WTC11 (cell line): ENCODE measurements around the gene IGFN1. TPM values are rescaled to one million over a fixed set of nuclear protein-coding genes. Genes with fewer than 3 reads are reported as not detected.

Experiments used
- ATAC-seq: fragments of 200-7000 bp; cut with Tn5 transposase; 2 replicates; pipeline ENCODE4 v1.10.0; 2021; ENCODE audit warnings: mild to moderate bottlenecking, moderate library complexity
- CTCF ChIA-PET: fragments of 300-600 bp; sonication (Branson Sonifier 250); formaldehyde crosslinking; loops from one replicate; lab custom pipeline; 2021; ENCODE audit warnings: antibody characterized with exemption; lab: Charles Lee
- POLR2A ChIA-PET: fragments of 350-600 bp; sonication (Branson Sonifier 250); formaldehyde crosslinking; loops from one replicate; lab custom pipeline; 2021; ENCODE audit warnings: antibody characterized with exemption; lab: Charles Lee
- DNase-seq: peaks from one replicate; pipeline ENCODE4 v3.0.0; 2021; ENCODE audit warnings: low spot score
- H3K27ac Mint-ChIP-seq: 2 replicates; pipeline ENCODE4 v1.8.0; 2021; ENCODE audit warnings: mixed read lengths
- H3K27me3 Mint-ChIP-seq: 2 replicates; pipeline ENCODE4 v1.8.0; 2021; ENCODE audit warnings: low read depth, mild to moderate bottlenecking, moderate library complexity, mixed read lengths
- H3K36me3 Mint-ChIP-seq: 2 replicates; pipeline ENCODE4 v1.8.0; 2021; ENCODE audit warnings: mixed read lengths
- H3K4me1 Mint-ChIP-seq: 2 replicates; pipeline ENCODE4 v1.8.0; 2022; ENCODE audit warnings: mixed read lengths
- H3K4me3 Mint-ChIP-seq: 2 replicates; pipeline ENCODE4 v1.8.0; 2021; ENCODE audit warnings: mild to moderate bottlenecking, moderate library complexity, mixed read lengths
- H3K9me3 Mint-ChIP-seq: 2 replicates; pipeline ENCODE4 v1.8.0; 2021; ENCODE audit warnings: mixed read lengths
- AR ChIP-seq: fragments of 250-450 bp; sonication (Bioruptor Pico); IDR thresholded peaks from 2 replicates; pipeline ENCODE4 v1.9.0; 2021; ENCODE audit warnings: mild to moderate bottlenecking
- CBFB ChIP-seq: sonication (generic); formaldehyde crosslinking; IDR thresholded peaks from 2 replicates; pipeline ENCODE4 v1.8.1; 2022; ENCODE audit warnings: mild to moderate bottlenecking, low read depth, missing genetic modification reagents
- CREM ChIP-seq: sonication (generic); formaldehyde crosslinking; IDR thresholded peaks from 2 replicates; pipeline ENCODE4 v1.8.1; 2022; ENCODE audit warnings: mild to moderate bottlenecking, missing genetic modification reagents, moderate library complexity
- ERG ChIP-seq: fragments of 250-450 bp; sonication (Bioruptor Pico); IDR thresholded peaks from 2 replicates; pipeline ENCODE4 v1.8.0; 2021; ENCODE audit warnings: mild to moderate bottlenecking
- GTF2I ChIP-seq: fragments of 250-450 bp; sonication (Bioruptor Pico); conservative IDR thresholded peaks from 2 replicates; pipeline ENCODE4 v1.4.0; 2021; ENCODE audit warnings: mild to moderate bottlenecking
- IRF2 ChIP-seq: sonication (generic); formaldehyde crosslinking; IDR thresholded peaks from 2 replicates; pipeline ENCODE4 v1.8.0; 2022; ENCODE audit warnings: low read depth, missing genetic modification reagents, borderline replicate concordance
- JUN ChIP-seq: sonication (generic); formaldehyde crosslinking; IDR thresholded peaks from 2 replicates; pipeline ENCODE4 v1.8.0; 2023; ENCODE audit warnings: mild to moderate bottlenecking, missing genetic modification reagents
- KAT7 ChIP-seq: sonication (generic); formaldehyde crosslinking; IDR thresholded peaks from 2 replicates; pipeline ENCODE4 v1.8.1; 2023; ENCODE audit warnings: missing genetic modification reagents, mild to moderate bottlenecking, borderline replicate concordance
- OVOL2 ChIP-seq: fragments of 250-450 bp; sonication (Bioruptor Pico); IDR thresholded peaks from 2 replicates; pipeline ENCODE4 v1.9.0; 2021; ENCODE audit warnings: mild to moderate bottlenecking, borderline replicate concordance
- PRRX2 ChIP-seq: fragments of 250-450 bp; sonication (Bioruptor Pico); IDR thresholded peaks from 2 replicates; pipeline ENCODE4 v1.8.0; 2021; ENCODE audit warnings: mild to moderate bottlenecking
- SOX15 ChIP-seq: fragments of 250-450 bp; sonication (Bioruptor Pico); IDR thresholded peaks from 2 replicates; pipeline ENCODE4 v1.9.0; 2021; ENCODE audit warnings: mild to moderate bottlenecking
- ZNF121 ChIP-seq: sonication (generic); formaldehyde crosslinking; IDR thresholded peaks from 2 replicates; pipeline ENCODE4 v1.8.0; 2023; ENCODE audit warnings: missing genetic modification reagents
- ZNF317 ChIP-seq: sonication (generic); formaldehyde crosslinking; IDR thresholded peaks from 2 replicates; pipeline ENCODE4 v1.8.1; 2023; ENCODE audit warnings: low read depth, mild to moderate bottlenecking, moderate library complexity, missing genetic modification reagents, borderline replicate concordance
- ZNF396 ChIP-seq: fragments of 250-450 bp; sonication (Bioruptor Pico); IDR thresholded peaks from 2 replicates; pipeline ENCODE4 v1.8.0; 2021; ENCODE audit warnings: mild to moderate bottlenecking, moderate library complexity, borderline replicate concordance
- ZNF423 ChIP-seq: fragments of 250-450 bp; sonication (Bioruptor Pico); IDR thresholded peaks from 2 replicates; pipeline ENCODE4 v2.1.2; 2022; ENCODE audit warnings: mild to moderate bottlenecking, moderate library complexity
- ZNF671 ChIP-seq: fragments of 250-450 bp; sonication (Bioruptor Pico); IDR thresholded peaks from 2 replicates; pipeline ENCODE4 v1.8.0; 2021; ENCODE audit warnings: mild to moderate bottlenecking
- total RNA-seq: library from RNA; stranded (reverse); gene quantifications from 3 replicates; pipeline ENCODE4 v1.2.3, GENCODE V29; 2021
- TF ChIP-seq, protein P1 (sequence below): sonication (generic); formaldehyde crosslinking; IDR thresholded peaks from 2 replicates; pipeline ENCODE4 v1.8.0; 2022; ENCODE audit warnings: mild to moderate bottlenecking, missing genetic modification reagents
- TF ChIP-seq, protein P2 (sequence below): sonication (generic); formaldehyde crosslinking; conservative IDR thresholded peaks from 2 replicates; pipeline ENCODE4 v1.8.1; 2023; ENCODE audit warnings: mild to moderate bottlenecking, low read depth, missing genetic modification reagents, moderate library complexity
- TF ChIP-seq, protein P3 (sequence below): sonication (generic); formaldehyde crosslinking; IDR thresholded peaks from 2 replicates; pipeline ENCODE4 v1.8.1; 2022; ENCODE audit warnings: low read depth, mild to moderate bottlenecking, moderate library complexity, missing genetic modification reagents, borderline replicate concordance
- TF ChIP-seq, protein P4 (sequence below): sonication (generic); formaldehyde crosslinking; IDR thresholded peaks from 2 replicates; pipeline ENCODE4 v1.8.1; 2023; ENCODE audit warnings: mild to moderate bottlenecking, missing genetic modification reagents

The IGFN1 gene
- total RNA-seq, 1 experiment from 2014 or later = 0.11 TPM

GRCh38 chr1:201143726-201144635, 46.6 kb upstream of the IGFN1 start:
- no peak for DNase-seq
- no peaks in the 10 kb centered on the region for H3K4me1 Mint-ChIP-seq
- no peaks in the 10 kb centered on the region for H3K27me3 Mint-ChIP-seq
- TF ChIP-seq ERG (CRISPR knock-in tag) = no peak
- no peak for TF ChIP-seq ZNF317
- no peak for TF ChIP-seq PRRX2 (CRISPR knock-in tag)
- TF ChIP-seq, protein P1, sequence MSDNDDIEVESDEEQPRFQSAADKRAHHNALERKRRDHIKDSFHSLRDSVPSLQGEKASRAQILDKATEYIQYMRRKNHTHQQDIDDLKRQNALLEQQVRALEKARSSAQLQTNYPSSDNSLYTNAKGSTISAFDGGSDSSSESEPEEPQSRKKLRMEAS (CRISPR knock-in tag) = no peak
- no peak for TF ChIP-seq CREM (CRISPR knock-in tag)
- TF ChIP-seq OVOL2 (CRISPR knock-in tag) = no peak
- no peak for TF ChIP-seq KAT7 (CRISPR knock-in tag)
- TF ChIP-seq, all 79 proteins: peak for 0
- H3K4me3 Mint-ChIP-seq = no peak overlapping the region
- ChIA-PET POLR2A (no interaction called here), CTCF (no interaction called here)
- ATAC-seq = no peak
- no peaks in the 10 kb centered on the region for H3K9me3 Mint-ChIP-seq
- peaks cover 73% of the 10 kb centered on the region for H3K36me3 Mint-ChIP-seq
- no peak overlapping the region for H3K27ac Mint-ChIP-seq

DNA sequence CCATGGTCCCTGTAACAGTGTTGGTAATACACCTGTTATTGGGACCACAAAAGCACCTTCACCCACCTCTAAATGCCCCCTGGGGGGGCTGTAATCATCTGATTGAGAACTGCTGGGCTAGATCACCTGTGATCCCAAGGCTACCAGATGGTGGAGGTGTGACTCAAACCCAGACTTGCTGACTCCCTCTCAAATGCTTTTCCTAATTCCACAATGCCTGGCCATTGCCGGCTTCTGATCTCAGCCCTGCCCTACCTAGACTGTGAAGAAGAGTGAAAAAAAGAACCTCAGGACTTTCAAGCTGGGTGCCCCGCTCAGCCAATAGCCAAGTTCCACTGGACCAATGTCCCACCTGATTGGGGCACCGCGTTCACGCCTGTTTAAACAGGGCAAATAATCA, 45.9 kb upstream of the IGFN1 start:
- Mint-ChIP-seq H3K27me3 (no peaks in the 10 kb centered on the region), H3K36me3 (peaks cover 80% of the 10 kb centered on the region)
- no peak for DNase-seq
- TF ChIP-seq OVOL2 (CRISPR knock-in tag) (no peak), GTF2I (CRISPR knock-in tag) (no peak), CBFB (CRISPR knock-in tag) (no peak), SOX15 (no peak), ZNF671 (CRISPR knock-in tag) (no peak), ZNF423 (CRISPR knock-in tag) (no peak), AR (CRISPR knock-in tag) (no peak)
- TF ChIP-seq, protein P2, sequence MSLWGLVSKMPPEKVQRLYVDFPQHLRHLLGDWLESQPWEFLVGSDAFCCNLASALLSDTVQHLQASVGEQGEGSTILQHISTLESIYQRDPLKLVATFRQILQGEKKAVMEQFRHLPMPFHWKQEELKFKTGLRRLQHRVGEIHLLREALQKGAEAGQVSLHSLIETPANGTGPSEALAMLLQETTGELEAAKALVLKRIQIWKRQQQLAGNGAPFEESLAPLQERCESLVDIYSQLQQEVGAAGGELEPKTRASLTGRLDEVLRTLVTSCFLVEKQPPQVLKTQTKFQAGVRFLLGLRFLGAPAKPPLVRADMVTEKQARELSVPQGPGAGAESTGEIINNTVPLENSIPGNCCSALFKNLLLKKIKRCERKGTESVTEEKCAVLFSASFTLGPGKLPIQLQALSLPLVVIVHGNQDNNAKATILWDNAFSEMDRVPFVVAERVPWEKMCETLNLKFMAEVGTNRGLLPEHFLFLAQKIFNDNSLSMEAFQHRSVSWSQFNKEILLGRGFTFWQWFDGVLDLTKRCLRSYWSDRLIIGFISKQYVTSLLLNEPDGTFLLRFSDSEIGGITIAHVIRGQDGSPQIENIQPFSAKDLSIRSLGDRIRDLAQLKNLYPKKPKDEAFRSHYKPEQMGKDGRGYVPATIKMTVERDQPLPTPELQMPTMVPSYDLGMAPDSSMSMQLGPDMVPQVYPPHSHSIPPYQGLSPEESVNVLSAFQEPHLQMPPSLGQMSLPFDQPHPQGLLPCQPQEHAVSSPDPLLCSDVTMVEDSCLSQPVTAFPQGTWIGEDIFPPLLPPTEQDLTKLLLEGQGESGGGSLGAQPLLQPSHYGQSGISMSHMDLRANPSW (CRISPR knock-in tag) = no peak
- TF ChIP-seq, all 79 proteins: peak for 0
- H3K9me3 Mint-ChIP-seq = no peaks in the 10 kb centered on the region
- no peak overlapping the region for H3K27ac Mint-ChIP-seq
- no peak for ATAC-seq
- H3K4me1 Mint-ChIP-seq = no peaks in the 10 kb centered on the region
- no peak overlapping the region for H3K4me3 Mint-ChIP-seq
- ChIA-PET POLR2A (no interaction called here), CTCF (no interaction called here)

DNA sequence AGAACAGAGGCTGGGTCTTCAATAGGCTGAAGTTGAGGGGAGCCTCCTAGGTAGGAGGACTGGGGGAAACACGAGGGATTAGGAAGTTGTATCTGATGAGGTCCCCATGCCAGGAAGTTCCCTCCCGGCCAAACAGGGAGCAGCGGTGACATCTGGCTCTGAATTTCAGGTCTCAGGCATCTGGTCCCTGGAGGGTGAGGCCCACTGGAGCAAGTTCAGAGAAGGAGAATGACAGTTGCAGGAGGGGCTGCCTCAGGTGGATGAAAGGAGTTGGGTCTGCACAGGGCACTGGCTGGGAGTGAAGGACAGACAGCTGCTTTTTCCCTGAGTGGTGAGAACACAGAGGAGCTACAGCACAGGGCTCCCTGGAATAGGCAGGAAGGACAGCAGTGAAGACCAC, 45.5 kb upstream of the IGFN1 start:
- no peak overlapping the region for H3K4me3 Mint-ChIP-seq
- POLR2A ChIA-PET = no interaction called here
- CTCF ChIA-PET = no interaction called here
- H3K36me3 Mint-ChIP-seq = peaks cover 83% of the 10 kb centered on the region
- H3K27ac Mint-ChIP-seq = no peak overlapping the region
- H3K9me3 Mint-ChIP-seq = no peaks in the 10 kb centered on the region
- DNase-seq = no peak
- ATAC-seq = no peak
- H3K27me3 Mint-ChIP-seq = no peaks in the 10 kb centered on the region
- no peaks in the 10 kb centered on the region for H3K4me1 Mint-ChIP-seq
- TF ChIP-seq IRF2 (CRISPR knock-in tag) (no peak), PRRX2 (CRISPR knock-in tag) (no peak), JUN (no peak), ZNF396 (CRISPR knock-in tag) (no peak), ZNF121 (CRISPR knock-in tag) (no peak)
- TF ChIP-seq, protein P3, sequence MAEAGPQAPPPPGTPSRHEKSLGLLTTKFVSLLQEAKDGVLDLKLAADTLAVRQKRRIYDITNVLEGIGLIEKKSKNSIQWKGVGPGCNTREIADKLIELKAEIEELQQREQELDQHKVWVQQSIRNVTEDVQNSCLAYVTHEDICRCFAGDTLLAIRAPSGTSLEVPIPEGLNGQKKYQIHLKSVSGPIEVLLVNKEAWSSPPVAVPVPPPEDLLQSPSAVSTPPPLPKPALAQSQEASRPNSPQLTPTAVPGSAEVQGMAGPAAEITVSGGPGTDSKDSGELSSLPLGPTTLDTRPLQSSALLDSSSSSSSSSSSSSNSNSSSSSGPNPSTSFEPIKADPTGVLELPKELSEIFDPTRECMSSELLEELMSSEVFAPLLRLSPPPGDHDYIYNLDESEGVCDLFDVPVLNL (CRISPR knock-in tag) = no peak
- TF ChIP-seq, protein P1 (CRISPR knock-in tag) = no peak
- TF ChIP-seq, protein P4, sequence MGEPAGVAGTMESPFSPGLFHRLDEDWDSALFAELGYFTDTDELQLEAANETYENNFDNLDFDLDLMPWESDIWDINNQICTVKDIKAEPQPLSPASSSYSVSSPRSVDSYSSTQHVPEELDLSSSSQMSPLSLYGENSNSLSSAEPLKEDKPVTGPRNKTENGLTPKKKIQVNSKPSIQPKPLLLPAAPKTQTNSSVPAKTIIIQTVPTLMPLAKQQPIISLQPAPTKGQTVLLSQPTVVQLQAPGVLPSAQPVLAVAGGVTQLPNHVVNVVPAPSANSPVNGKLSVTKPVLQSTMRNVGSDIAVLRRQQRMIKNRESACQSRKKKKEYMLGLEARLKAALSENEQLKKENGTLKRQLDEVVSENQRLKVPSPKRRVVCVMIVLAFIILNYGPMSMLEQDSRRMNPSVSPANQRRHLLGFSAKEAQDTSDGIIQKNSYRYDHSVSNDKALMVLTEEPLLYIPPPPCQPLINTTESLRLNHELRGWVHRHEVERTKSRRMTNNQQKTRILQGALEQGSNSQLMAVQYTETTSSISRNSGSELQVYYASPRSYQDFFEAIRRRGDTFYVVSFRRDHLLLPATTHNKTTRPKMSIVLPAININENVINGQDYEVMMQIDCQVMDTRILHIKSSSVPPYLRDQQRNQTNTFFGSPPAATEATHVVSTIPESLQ (CRISPR knock-in tag) = no peak
